Mucosa of descending colon (tissue), 3 donors: ENCODE results near the gene SLC6A5. TPM values are rescaled to one million over a fixed set of nuclear protein-coding genes. Genes with fewer than 3 reads are reported as not detected.

ENCODE experiments used
- ATAC-seq: fragments of 200-7000 bp; cut with Tn5 transposase; one replicate; pipeline ENCODE4 v1.9.1; 2020; ENCODE audit warnings: mild to moderate bottlenecking, moderate library complexity
- DNase-seq, 3 donors: peaks; one replicate each; pipeline ENCODE4 v3.0.0-alpha.2; 2020
- H3K36me3 ChIP-seq: fragments of 200-600 bp; one replicate; pipeline ENCODE4 v1.8.0; 2021; ENCODE audit warnings: low read depth, mild to moderate bottlenecking
- H3K4me1 ChIP-seq: fragments of 200-600 bp; one replicate; pipeline ENCODE4 v1.8.0; 2021; ENCODE audit warnings: low read depth, mild to moderate bottlenecking
- H3K4me3 ChIP-seq: fragments of 200-600 bp; one replicate; pipeline ENCODE4 v1.8.0; 2021; ENCODE audit warnings: mild to moderate bottlenecking
- H3K9me3 ChIP-seq: fragments of 200-600 bp; one replicate; pipeline ENCODE4 v1.8.0; 2021; ENCODE audit warnings: mild to moderate bottlenecking
- CTCF ChIP-seq: fragments of 200-600 bp; IDR thresholded peaks from one replicate; pipeline ENCODE4 v1.8.0; 2022; ENCODE audit warnings: antibody characterized with exemption, mild to moderate bottlenecking
- intact Hi-C, 2 donors: fragments of 100-400 bp; cut with DNase I in 1 of 2; cut with micrococcal nuclease in 1 of 2; formaldehyde crosslinking; loops; one replicate each; pipeline versions ENCODE4 v1.11.0 to v1.11.1; 2022; cut with DNase I, micrococcal nuclease
- total RNA-seq, 3 donors: library from RNA; stranded (reverse); fragmentation: NEBNext Ultra II Directional in 2 of 3; extraction: Animal tissue kit (Norgen Biotek cat#: 25700) in 2 of 3; gene quantifications; one replicate each; pipeline versions ENCODE4 v1.2.1 to v1.2.4, GENCODE V29; 2021 to 2023
- donor health status: DM: no; HTN: no; CAD: no; lungs with moderate emphysema.
- donor health status: DM: no; HTN: no; CAD: no.
- donor health status: DM: no; HTN: yes; CAD: no.

Gene SLC6A5
- total RNA-seq, 3 donors from 2014 or later = not detected

- TF ChIP-seq CTCF = no peak
- Histone ChIP-seq H3K4me3 (no peak overlapping the region), H3K4me1 (no peaks in the 10 kb centered on the region), H3K36me3 (no peaks in the 10 kb centered on the region), H3K9me3 (no peaks in the 10 kb centered on the region)
- ATAC-seq (no peak), DNase-seq (no peak)
- intact Hi-C loops = loop anchor here in 1 of 2 donors (10.0 kb wide), 1 partner anchor 1665 kb away; no protein-coding TSS in a partner anchor
Measured at GRCh38 chr11:20639688-20640087, 40.3 kb downstream of the SLC6A5 start.

GRCh38 chr11:20640401-20640800, 41.0 kb downstream of the SLC6A5 start:
- intact Hi-C loops = loop anchor here in 1 of 2 donors (10.0 kb wide), 1 partner anchor 1664 kb away; no protein-coding TSS in a partner anchor
- no peak for DNase-seq
- no peak for ATAC-seq

GRCh38 chr11:20644360-20644759, 45.0 kb downstream of the SLC6A5 start:
- no peak for TF ChIP-seq CTCF
- ATAC-seq (no peak), DNase-seq (no peak)
- intact Hi-C loops = loop anchor here in 1 of 2 donors (10.0 kb wide), 1 partner anchor 1660 kb away; no protein-coding TSS in a partner anchor
- H3K9me3 ChIP-seq = no peaks in the 10 kb centered on the region
- no peaks in the 10 kb centered on the region for H3K36me3 ChIP-seq
- H3K4me1 ChIP-seq = no peaks in the 10 kb centered on the region
- no peak overlapping the region for H3K4me3 ChIP-seq

More at GRCh38 chr11:20640401-20640800, 41.0 kb downstream of the SLC6A5 start:
- TF ChIP-seq CTCF = no peak
- H3K4me1 ChIP-seq = no peaks in the 10 kb centered on the region
- no peaks in the 10 kb centered on the region for H3K9me3 ChIP-seq
- no peak overlapping the region for H3K4me3 ChIP-seq
- no peaks in the 10 kb centered on the region for H3K36me3 ChIP-seq

GRCh38 chr11:20647976-20648565, 48.7 kb downstream of the SLC6A5 start:
- ATAC-seq (peak; percentile 56), DNase-seq (peak in 1 of 3 donors; percentile 76)
- H3K36me3 ChIP-seq = no peaks in the 10 kb centered on the region
- H3K9me3 ChIP-seq = no peaks in the 10 kb centered on the region
- no peaks in the 10 kb centered on the region for H3K4me1 ChIP-seq
- H3K4me3 ChIP-seq = no peak overlapping the region
- intact Hi-C loops = loop anchor here in 1 of 2 donors (10.0 kb wide), 1 partner anchor 1657 kb away; no protein-coding TSS in a partner anchor
- TF ChIP-seq CTCF = peak; percentile 63

GRCh38 chr11:20652150-20652806, 52.9 kb downstream of the SLC6A5 start:
- ATAC-seq (no peak), DNase-seq (no peak)
- Histone ChIP-seq H3K4me1 (no peaks in the 10 kb centered on the region), H3K4me3 (no peak overlapping the region), H3K9me3 (no peaks in the 10 kb centered on the region), H3K36me3 (no peaks in the 10 kb centered on the region)
- intact Hi-C loops = no loop called here
- no peak for TF ChIP-seq CTCF
